Inflammatory macrophage (primary cell): ENCODE measurements around the gene ZMYM5.
"Not testable (repeated sequence)": the region's sequence is repeated elsewhere in the genome, so short reads cannot be mapped to it uniquely, and the experiment has no call there.

Source experiments
- DNase-seq, 2 donors: peaks; one replicate each; pipeline ENCODE4 v3.0.0-alpha.2; 2020 to 2022

Gene ZMYM5

DNA sequence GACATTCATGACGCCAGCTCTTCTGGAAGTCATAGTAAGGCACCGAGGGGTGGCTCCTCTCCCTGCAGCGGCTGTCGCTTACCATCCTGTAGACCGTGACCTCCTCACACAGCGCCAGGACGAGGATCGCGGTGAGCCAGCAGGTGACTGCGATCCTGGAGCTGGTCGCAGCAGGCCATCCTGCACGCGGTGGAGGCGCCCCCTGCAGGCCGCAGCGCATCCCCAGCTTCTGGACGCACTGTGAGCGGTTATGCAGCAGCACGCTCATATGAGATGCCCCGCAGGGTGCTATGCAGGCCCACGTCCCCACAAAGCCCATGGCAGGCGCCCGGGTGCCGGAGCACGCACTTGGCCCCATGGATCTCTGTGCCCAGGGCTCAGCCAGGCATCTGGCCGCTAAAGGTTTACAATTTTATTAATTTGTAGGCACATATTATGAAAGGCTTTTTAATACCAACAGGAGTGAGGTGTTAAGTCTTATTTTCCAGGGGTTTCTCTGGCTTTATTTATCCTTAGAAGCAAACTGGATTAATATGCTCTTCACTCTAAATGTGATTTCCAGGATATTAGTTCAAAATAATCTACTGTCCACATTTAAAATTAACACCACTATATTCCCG, 45.1 kb downstream of the ZMYM5 start:
- peak; percentile 15 to 23 for DNase-seq

DNA sequence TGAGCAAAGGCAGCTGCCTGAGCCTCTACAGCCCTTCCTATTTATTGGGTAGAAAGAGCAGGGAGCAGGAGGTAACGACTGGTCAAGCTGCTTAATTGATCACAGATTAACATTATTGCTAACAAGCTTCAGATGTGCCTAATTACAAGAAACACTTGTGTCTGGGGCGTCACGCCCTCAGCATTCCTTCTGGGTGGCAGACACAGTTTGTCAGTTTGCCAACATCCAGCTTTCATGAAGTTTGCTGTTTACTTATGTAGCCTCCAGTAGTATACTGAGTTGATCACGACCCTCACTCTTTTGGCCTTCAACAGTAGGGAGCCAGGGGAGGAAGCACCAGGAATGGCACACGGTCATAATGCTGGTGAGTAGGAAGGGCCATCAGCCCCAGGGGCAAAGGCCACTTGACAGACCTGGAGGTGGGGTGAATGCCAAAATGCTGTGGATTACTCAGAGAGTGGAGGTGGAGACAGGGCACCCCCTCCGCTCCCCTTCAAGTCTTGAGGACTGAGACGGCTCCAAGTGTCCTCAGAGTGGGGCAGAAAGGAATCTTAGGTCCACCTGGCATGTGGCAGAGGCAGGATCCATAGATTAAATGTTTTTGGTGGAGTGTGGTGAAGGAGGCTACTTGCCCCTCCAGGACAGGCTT, 45.8 kb downstream of the ZMYM5 start:
- DNase-seq, result no peak

DNA sequence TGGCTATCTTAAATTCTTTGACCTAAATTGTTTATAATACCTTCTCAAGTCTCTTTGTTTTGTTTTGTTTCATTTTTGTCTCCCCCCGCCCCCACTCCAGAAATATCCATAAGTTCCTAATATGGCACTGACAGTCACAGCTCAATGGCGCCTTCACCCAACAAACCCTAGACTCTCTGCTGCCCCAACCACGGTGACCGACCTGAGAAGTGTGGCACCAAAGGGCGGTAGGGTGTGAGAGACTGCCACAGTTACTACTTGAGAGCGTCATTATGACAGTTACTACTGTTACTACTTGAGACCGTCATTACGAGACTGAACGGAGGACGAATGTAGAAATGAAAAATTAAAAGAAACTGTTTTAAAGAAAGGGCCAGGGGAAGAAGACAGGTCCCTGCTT, 46.3 kb downstream of the ZMYM5 start:
- no peak for DNase-seq

DNA sequence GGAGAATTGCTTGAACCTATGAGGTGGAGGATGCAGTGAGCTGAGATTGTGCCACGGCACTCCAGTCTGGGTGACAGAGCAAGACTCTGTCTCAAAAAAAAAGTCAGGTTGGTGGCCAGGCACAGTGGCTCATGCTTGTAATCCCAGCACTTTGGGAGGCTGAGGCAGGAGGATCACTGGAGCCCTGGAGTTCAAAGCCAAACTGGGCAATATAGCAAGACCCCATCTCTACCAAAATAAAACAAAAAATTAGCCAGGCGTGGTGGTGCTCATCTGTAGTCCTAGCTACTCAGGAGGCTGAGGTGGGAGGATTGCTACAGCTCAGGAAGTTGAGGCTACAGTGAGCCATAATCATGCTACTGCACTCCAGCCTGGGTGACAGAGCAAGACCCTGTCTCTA, 47.6 kb downstream of the ZMYM5 start:
- DNase-seq, result not testable (repeated sequence)

DNA sequence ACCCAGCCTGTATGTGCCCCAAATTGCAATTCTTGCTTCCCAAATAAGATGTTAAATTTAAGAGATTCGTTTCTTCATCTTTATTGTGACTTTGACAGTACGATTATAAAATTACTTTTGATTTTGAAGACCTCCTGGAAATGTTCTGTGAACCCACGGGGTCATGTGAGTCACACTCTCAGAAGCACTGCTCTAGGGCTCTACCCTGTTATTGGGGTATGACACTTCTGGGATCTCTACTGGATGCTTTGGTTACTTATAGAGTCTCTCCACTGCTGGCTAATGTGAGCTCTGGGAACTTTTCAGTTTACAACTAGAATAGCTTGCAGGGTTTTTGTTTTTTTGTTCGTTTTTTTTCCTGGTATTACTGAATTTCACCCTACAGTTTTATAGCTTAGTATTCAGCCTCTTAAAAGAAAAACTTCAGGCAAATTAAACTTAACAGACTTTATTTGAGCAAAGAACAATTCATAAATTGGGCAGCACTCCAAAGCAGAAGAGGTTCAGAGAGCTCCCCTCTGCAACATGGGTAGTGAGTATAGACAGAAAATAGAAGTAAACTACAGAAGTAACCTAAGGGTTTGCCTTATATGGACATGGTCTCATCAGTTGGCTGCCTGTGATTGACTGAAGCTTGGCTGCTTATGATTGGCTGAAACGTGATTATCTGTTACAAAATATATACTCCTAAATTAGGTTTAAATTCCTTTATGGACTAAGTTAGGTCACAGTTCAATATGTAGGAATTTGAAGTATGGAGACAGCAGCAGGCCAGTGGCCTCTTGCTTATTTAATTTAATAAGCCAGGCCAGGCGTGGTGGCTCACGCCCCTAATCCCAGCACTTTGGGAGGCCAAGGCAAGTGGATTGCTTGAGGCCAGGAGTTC, 52.2 kb downstream of the ZMYM5 start:
- DNase-seq, result no peak

DNA sequence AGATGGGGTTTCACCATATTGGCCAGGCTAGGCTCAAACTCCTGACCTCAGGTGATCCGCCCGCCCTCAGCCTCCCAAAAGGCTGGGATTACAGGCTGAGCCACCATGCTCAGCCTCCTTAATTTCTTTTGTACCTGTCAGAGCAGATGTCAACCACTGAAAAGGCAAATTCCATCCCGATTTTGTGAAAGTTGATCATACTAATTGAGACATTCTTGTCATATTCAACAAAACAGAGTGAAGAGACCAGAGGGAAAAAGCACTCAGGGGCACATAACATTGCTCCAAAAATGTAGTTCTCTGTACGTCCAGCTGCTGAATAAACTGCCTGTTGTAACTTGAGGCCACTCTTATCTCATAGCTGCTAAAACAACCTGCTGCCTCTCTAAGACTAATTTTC, 53.3 kb downstream of the ZMYM5 start:
- DNase-seq, result no peak

DNA sequence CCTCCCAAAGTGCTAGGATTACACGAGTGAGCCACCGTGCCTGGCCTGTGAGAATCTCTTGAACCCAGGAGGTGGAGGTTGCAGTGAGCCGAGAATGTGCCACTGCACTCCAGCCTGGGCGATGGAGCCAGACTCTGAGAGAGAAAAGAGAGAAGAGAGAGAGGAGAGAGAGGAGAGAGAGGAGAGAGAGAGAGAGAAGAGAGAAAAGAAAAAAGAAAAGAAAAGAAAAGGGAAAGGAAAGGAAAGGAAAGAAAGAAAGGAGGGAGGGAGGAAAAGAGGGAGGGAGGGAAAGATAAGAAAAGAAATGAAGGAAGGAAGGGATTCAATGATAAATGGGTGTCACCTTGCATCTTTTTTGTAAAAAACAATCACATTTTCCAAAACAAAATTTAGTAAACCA, 57.7 kb downstream of the ZMYM5 start:
- no peak for DNase-seq

DNA sequence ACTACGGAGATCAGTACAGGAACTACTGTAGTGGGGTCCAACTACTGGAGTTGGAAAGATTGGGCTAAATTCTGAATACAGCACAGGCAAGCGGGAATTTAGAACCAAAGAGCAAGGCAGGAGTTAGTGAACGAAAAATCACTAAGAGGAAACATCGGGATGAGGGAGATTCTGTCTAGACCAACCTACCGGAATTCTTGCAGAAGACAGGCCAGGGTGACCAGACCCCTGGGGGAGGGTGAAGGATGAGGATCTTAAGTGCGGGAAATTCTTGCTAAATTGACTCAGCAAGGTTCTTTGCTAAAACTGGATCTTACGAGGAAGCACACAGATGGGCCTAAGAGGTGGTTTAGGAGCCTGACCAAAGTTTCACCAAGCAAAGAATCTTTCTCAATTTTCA, 67.5 kb downstream of the ZMYM5 start:
- peak; percentile 13 to 20 for DNase-seq

DNA sequence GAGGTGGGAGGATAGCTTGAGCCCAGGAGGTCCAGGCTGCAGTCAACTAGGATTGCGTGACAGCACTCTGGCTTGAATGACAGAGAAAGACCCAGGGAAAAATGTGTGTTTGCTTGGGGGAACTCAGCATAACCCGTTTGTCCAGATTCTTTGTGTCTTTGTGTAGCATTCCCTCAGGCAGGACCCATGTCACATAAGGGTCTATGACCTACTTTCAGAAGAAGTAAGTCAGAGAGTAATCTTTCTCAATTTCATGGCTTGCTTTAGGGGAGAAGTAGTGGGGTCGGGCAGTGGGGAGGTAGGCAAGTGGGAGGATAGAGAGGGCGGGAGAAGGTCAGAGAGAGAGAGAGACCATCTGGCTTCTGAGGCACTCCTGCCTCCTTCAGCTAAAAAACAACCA, 68.8 kb downstream of the ZMYM5 start:
- DNase-seq, result peak; percentile 11 to 13

DNA sequence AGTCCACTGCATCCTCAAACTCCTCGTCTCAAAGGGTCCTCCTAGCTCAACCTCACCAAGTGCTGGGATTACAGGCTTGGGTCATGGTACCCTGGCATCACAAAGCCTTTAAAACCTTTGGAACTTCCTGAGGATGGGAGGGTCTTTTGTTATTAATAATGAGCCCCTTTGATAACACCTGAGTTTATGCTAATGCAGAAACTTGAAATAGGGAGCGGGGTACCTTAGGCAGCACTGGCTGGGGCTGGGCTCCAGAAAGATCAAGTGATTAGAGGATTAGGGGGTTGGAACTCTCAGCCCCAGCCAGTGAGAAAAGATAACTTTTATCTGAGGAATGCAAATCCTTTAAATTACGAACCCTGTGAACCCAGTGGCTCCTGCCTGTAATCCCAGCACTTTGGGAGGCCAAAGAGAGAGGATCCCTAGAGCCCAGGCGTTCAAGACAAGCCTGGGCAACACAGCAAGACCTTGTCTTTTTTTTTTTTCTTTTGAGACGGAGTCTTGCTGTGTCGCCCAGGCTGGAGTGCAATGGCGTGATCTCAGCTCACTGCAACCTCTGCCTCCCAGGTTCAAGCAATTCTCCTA, 71.4 kb downstream of the ZMYM5 start:
- no peak for DNase-seq

DNA sequence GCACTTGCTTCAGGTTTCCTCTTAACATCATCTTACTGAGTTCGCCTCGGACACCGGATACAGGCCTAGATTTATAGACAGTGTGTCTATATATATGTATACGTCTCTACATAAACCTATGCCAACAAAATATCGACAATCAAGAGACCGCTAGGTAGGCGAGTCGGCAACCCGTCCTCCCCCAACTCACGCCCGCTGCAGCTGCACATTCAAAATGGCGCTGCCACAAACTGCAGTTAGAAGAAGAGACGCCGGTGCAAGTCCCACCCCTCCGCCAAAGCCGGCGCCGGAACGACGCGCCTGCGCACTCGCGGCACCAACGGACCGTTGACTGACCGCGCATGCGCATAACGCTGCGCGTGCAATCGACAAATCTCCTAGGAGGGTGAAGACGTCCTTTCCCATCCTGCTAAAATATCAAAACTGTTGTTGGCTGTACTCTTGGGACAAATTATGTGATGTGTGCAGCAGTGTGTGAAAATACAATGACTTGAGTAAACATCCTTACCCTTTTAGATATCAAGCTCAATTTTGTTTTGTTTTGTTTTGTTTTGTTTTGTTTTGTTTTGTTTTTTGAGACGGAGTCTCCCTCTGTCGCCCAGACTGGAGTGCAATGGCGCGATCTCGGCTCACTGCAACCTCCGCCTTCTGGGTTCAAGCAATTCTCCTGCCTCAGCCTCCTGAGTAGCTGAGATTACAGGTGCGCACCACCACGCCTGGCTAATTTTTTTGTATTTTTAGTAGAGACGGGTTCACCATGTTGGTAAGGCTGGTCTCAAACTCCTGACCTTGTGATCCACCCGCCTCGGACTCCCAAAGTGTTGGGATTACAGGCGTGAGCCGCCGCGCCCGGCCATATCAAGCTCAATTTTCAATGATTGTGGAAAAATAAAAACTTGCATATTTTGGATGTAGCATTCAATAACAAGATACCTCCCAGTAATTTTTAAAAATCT, 80.4 kb downstream of the ZMYM5 start, which contains the start of gene PSPC1:
Gene PSPC1 (minus strand): TSS at position 219 of the 956 bp plus-strand sequence. CDS start 188 bp downstream, at position 31.
- peak; percentile 97 to 98 for DNase-seq

DNA sequence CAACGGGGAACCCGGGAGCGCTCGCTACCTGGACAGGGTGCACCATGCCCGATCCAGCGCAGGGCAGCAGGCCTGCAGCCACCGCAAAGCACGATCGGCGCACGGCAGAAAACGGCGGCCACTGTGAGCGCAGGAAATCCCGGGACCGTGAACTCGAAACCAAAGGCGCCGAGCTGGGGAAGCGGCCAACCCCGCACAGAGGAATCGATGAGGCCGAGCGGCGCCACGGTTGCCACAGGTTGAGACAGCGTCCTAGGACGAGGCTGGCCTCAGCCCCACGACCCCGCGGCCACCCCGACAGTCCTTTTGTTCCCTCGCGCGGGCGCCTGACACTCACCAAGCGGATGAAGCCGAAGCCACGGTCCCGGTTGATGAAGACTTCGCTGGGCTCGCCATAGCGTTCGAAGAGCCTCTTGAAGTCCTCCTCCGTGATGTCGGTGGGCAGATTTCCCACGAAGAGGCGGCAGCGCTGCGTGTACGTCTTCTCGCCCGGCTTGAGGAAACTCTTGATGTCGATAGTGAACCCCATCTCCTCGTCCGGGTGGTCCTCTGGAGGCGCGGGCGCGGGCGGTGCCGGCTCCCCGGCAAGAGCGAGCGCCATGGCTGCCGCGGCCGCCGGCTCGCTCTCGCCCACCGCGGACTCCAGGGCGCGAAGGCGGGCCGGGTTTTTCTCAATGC, 81.3 kb downstream of the ZMYM5 start:
- peak; percentile 31 to 47 for DNase-seq

DNA sequence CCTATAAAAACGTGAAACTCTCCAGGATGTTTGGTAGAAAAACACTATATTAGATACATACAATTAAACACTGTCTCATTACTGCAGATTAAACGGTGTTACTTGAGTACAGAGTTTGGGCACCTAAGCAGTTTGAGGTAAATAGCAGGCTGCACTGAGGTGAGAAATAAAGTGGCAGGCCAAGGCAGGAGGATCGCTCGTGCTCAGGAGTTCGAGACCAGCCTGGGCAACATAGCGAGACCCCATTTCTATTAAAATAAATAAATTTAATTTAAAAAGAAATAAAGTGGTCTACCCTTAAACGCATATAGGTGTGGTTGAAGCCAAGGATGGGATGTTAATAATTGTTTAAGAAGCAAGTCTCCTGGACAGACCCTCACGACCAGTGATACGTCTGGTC, 81.9 kb downstream of the ZMYM5 start:
- no peak for DNase-seq

DNA sequence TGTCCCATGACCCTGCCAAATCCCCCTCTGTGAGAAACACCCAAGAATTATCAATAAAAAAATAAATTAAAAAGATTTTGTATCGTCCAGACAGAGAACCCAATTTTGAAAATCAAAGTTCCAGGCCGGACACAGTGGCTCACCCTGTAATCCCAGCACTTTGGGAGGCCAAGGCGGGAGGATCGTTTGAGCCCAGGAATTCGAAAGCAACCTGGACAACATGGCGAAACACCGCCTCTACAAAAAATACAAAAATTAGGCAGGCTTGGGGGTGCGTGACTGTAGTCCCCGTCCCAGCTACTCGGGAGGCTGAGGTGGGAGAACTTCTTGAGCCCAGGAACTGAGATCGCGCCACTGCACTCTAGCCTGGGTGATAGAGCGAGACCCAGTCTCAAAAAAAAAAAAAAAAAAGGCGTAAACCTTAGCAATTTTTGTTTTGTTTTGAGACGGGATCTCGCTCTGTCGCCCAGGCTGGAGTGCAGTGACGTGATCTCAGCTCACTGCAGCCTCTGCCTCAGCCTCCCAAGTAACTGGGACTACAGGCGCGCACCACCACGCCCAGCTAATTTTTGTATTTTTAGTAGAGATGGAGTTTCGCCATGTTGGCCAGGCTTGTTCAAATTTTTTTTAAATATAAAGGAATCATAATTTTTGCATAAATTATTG, 82.6 kb downstream of the ZMYM5 start:
- DNase-seq, result not testable (repeated sequence)
